HG02623 (cell line): Measurements from ENCODE around the gene ELMO1.

Experiments used
- ATAC-seq: cut with Tn5 transposase; IDR thresholded peaks from one replicate; pipeline ENCODE4 v1.9.1; 2021; ENCODE audit warnings: moderate library complexity; ENCODE audit not compliant: unreplicated experiment

The ELMO1 gene

DNA sequence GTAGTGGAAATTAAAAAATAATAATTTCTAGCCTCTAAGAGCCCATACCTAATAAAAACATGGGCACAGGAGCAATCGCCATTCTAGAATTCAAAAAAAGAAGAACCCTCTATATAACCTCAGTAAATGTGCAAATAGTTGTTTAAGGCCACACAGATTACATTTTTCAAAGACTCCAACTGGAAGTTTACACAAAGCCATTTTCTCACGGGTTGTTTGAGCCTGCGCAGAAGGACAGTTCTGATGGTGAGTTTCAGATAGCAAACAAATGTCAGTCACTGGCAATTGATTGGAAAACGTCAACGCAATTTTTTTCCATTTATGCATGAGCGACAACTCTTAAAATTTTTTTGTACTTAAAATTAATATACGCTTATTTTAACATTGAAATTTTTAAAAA lies 23.0 kb upstream of the ELMO1 start:
- no peak for ATAC-seq

DNA sequence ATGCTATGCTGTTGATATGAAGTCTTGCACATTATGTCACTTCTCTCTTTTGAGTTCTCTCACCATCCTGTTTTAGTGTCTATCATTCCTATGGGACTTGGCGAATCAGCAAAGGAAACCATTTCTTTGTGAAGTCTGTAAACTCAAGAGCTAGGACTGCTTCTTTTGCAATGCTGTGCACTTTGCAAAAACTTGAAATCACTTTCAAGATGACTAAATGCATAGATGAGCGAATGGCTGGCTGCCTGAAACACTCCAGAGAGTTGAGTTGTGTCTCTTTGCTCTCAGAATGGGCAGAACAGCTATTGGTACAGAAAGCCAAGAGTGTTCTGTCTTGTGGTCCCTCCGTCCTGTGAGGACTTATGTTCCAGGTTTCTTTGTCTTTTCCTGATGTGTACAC lies 18.3 kb upstream of the ELMO1 start:
- ATAC-seq = no peak

- ATAC-seq = no peak
These were observed 13.5 kb upstream of the ELMO1 start for GRCh38 chr7:37462138-37462537.

- ATAC-seq = no peak
These were observed 6.4 kb upstream of the ELMO1 start for GRCh38 chr7:37455081-37455480.

DNA sequence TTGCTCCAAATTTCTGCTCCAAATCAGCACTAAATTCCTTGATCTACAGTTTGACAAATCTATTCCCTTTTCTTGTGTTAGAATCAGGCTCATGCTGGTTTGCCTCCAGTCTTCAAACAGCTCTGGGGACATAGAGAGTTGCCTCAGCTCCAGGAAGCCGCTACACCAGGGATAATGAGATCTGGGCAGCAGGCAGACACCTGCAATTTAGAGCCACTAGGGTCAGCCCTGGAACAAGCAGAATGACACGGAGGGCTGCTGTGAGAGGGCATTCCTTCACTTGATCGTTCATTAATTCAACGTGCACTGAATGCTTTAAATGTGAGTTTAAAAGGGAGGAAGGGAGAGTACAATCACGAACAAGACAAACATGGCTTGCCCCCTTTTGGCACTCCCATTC lies 3.7 kb upstream of the ELMO1 start:
- no peak for ATAC-seq

GRCh38 chr7:37450035-37450434 lies 1.4 kb upstream of the ELMO1 start:
- ATAC-seq = no peak

DNA sequence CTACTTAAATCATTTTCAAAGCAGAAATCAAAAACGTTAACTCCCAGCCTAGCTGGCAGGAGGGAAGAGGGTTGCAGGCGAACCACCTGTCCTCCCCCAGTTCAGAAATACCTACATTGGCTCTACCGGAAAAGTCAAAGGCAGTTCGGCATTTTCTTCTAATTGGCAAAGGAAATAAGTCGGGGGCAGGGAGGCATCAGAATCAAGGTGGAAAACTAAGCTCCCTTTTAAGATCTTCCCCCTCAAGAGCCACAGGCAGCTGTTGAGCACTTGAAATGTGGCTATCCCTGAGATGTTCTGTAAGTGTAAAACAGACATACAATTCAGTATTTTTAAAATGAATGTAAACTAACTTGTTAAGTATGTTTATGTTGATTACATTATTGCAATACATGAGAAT lies 957 bp upstream of the ELMO1 start:
- ATAC-seq = no peak

DNA sequence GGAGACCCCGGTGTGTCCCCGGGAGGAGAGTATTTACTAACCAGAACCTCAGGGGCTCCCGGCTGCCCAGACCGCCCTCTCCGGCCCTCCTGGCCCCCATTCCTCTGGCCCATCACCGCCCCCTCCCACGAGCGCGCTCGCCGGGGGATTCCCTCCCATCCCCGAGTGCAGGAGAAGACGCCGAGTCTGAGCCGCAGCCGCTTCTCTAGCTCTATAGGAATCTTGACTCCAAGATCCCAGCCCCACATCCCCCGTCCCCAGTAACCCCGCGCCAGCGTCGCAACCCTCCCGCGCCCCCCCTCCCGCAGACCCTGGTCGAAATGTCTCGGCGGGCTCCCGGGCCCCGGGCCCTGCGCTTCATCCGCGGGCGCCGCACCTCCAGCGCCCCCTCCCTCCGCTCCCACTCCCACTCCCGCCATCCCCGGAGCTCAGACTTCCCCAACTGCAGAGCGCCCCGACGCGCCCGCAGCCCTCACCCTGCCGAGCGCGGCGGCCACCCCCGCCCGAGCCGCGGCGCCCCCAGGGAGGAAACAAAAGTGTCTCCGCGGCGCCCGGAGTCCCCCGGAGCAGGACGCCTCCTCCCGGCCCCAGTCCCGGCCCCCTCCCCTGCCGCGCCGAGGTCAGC lies 541 bp downstream of the ELMO1 start:
- ATAC-seq = peak; percentile 12

- no peak for ATAC-seq
These were observed 2.3 kb downstream of the ELMO1 start for GRCh38 chr7:37446371-37446770.

DNA sequence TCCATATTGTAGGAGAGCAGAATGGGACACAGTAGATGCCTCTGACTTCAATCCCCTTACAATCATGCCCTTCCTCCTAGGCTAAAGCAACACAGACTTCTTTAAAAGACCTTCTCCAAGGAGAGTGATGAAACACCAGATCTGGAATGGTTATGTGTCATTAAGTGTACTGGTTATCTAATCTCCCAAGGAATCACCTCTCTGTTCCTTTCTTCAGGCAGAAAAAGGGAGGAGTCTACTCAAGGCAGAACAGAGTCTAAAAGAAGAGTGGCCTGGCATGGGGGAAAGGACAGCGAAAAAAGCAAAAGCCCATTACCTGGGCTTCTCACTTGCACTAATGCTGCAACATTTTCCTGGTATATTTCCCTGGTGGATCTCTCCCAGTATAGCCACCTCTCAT lies 2.9 kb downstream of the ELMO1 start:
- no peak for ATAC-seq

GRCh38 chr7:37445064-37445723 lies 3.5 kb downstream of the ELMO1 start:
- ATAC-seq = no peak

GRCh38 chr7:37443627-37444026 lies 5.0 kb downstream of the ELMO1 start:
- ATAC-seq = no peak

DNA sequence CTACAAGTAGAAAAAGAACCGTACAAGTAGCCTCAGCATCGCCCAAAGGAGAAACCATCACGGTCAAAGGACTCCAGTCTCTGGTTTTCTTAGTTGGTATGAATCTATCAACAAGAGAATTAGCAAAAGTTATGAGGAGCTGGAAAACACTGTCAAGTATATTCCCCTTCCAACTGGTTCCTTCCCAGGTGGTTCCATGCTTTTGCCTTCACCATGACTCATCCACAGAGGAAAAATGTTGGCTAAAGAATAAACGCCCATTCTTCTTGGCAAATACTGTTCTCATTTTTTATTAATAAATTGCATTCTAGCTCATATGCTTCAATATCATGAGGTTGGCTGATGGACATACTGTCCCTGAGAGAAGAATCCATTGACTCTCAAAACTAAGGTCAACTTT lies 6.4 kb downstream of the ELMO1 start:
- ATAC-seq = no peak

GRCh38 chr7:37441816-37442215 lies 6.8 kb downstream of the ELMO1 start:
- ATAC-seq = no peak

DNA sequence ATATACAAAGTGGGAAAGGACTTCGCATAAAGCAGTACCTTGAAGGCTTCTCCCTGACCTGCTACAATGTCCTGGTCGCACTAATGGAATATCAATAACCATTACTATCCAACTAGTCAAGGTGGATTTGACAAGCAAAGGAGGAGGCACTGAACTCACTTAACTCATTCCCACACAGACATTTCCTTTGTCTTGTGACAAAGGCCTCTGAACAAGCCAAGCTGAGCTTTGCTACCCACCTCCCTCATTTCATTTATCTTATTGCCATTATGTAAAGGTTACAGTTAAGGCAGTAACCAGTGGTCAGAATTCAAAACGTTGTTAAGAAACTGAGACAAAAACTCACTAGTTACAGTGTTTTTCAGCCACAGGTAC lies 7.3 kb downstream of the ELMO1 start:
- no peak for ATAC-seq

DNA sequence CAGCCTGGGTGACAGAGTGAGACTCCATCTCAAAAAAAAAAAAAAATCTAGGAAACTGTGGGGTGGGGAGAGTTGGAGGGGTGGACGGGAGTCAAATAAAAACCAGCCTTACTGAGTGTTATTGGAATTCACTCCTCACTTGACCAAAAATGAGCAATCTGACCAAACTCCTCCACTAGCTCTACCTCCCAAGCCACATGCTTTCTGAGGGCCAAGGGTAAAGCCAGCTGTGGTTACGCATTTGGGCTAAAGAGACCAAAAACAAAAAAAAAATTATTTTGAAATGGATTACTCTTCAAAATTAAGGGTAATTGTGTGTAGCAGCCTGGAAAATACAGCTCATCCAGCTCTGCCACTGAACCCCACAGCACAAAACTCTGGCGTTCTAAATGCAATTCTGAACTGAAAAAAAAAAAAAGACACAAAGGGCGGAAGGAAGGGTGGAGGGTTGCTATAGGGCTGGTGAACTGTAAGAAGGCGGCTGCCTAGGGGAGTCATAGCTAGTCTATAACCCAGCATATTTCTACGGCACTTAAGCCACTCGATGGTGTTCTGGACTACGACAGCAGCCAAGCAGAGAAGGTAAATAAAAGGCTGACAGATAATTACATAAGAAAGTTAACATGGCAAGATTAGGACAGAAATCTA lies 7.8 kb downstream of the ELMO1 start:
- no peak for ATAC-seq

GRCh38 chr7:37439653-37440026 lies 9.0 kb downstream of the ELMO1 start:
- ATAC-seq = no peak

DNA sequence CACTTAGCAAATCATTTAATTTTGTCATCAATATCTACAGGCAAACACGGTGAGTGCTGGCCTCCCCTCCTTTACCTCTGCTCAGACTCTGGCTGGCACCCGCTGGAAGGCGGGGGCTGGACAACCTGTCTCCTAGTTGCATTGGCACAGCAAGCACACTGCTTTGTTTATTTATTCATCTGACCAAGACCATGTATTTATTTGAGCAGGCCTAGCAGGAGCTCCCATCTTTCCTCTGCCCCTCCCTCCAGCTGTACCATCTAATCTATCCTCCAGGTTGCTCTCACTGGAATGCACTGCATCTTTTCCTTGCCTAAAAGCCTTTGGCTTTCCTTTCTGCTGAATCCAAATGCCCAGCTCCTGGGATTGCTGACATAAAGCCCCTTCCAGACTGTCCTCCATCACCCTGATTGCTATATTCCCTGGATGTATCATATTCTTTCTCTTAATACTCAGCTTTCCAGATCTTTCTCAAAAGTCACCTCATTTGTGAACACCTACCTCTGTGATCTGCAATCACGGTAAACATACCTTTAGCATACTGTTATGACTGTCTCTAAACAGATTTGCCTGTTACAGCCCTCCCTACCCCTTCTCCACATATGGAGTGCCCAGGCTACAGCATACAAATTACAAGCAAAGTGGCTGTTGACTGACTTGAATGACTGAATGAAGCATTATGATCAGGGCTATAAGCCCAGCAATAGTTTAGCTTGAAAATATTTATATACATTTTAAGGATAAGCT lies 9.6 kb downstream of the ELMO1 start:
- no peak for ATAC-seq

- no peak for ATAC-seq
These were observed 13.4 kb downstream of the ELMO1 start for GRCh38 chr7:37435156-37435855.

- ATAC-seq = no peak
These were observed 14.1 kb downstream of the ELMO1 start for GRCh38 chr7:37434529-37434928.

- ATAC-seq = no peak
These were observed 15.5 kb downstream of the ELMO1 start for GRCh38 chr7:37433166-37433565.
